Endothelial cell of umbilical vein (primary cell): ENCODE results near the gene STAP1. TPM values are rescaled to one million over a fixed set of nuclear protein-coding genes. Genes with fewer than 3 reads are reported as not detected.

ENCODE experiments used
- BruUV-seq: library from RNA; stranded (reverse); fragments of 400-500 nt; replicated peaks from 2 replicates; lab custom pipeline; 2021; lab: Mats Ljungman, UMichigan
- CTCF ChIA-PET: fragments of 300-600, 350-600 bp; sonication (Branson Sonifier 250); formaldehyde crosslinking; loops from one replicate; lab custom pipeline; 2021; ENCODE audit warnings: antibody characterized with exemption, inconsistent platforms; lab: Charles Lee
- POLR2A ChIA-PET: fragments of 300-600, 350-600 bp; sonication (Branson Sonifier 250); formaldehyde crosslinking; loops from one replicate; lab custom pipeline; 2021; ENCODE audit warnings: antibody characterized with exemption, inconsistent platforms; lab: Charles Lee
- DNase-seq: peaks from one replicate; pipeline ENCODE4 v3.0.0-alpha.2; 2011; ENCODE audit warnings: low read depth, low spot score
- FAIRE-seq: peaks from 2 replicates; lab custom pipeline; 2011; peaks lifted over from hg19 to GRCh38; lab: Jason Lieb, UNC
- H2AFZ ChIP-seq: 2 replicates; pipeline ENCODE4 v1.6.0; 2012; ENCODE audit warnings: low read depth, low read length, control low read depth, inconsistent platforms
- H3K27ac ChIP-seq: 2 replicates; pipeline ENCODE4 v1.5.1; 2011; ENCODE audit warnings: low read depth, mild to moderate bottlenecking, control low read depth, low read length, moderate library complexity; ENCODE audit not compliant: insufficient read depth
- H3K27me3 ChIP-seq, 2 experiments: 2 replicates each; pipeline versions ENCODE4 v1.6.0 to v1.6.1; 2011; ENCODE audit warnings: low read length in 2 of 2, mixed read lengths in 1 of 2; ENCODE audit not compliant: control insufficient read depth in 2 of 2, insufficient read depth in 2 of 2
- H3K36me3 ChIP-seq, 2 experiments: 2 replicates in 1 of 2; 3 replicates in 1 of 2; pipeline ENCODE4 v1.5.1; 2011; ENCODE audit warnings: low read length in 2 of 2, mild to moderate bottlenecking in 1 of 2, moderate library complexity in 1 of 2; ENCODE audit not compliant: control insufficient read depth in 2 of 2, insufficient read depth in 2 of 2; ENCODE audit errors: extremely low read depth in 1 of 2
- H3K4me1 ChIP-seq: 3 replicates; pipeline ENCODE4 v1.5.1; 2011; ENCODE audit warnings: mild to moderate bottlenecking, low read length; ENCODE audit not compliant: control insufficient read depth, insufficient read depth; ENCODE audit errors: extremely low read depth
- H3K4me2 ChIP-seq: 2 replicates; pipeline ENCODE4 v1.6.1; 2011; ENCODE audit warnings: low read length, control low read depth, mixed read lengths; ENCODE audit not compliant: insufficient read depth
- H3K4me3 ChIP-seq, 3 experiments: fragments of 200-600 bp in 1 of 3; sonication (generic), shearing (Covaris generic) in 1 of 3; replicated peaks in 1 of 3; 2 replicates each; pipeline ENCODE4 v1.5.1; 2011 to 2016; ENCODE audit warnings: control low read depth in 3 of 3, low read length in 3 of 3, mild to moderate bottlenecking in 2 of 3, inconsistent platforms in 1 of 3, low read depth in 1 of 3, moderate library complexity in 1 of 3; ENCODE audit not compliant: insufficient read depth in 1 of 3
- H3K79me2 ChIP-seq: 2 replicates; pipeline ENCODE4 v1.6.0; 2012; ENCODE audit warnings: low read length, inconsistent platforms; ENCODE audit not compliant: control insufficient read depth, insufficient read depth
- H3K9ac ChIP-seq: replicated peaks from 2 replicates; pipeline ENCODE3; 2011; ENCODE audit warnings: low read length, control low read depth; ENCODE audit not compliant: insufficient read depth; ENCODE audit errors: extremely low read depth
- H3K9me1 ChIP-seq: replicated peaks from 3 replicates; pipeline ENCODE4 v1.6.0; 2011; ENCODE audit warnings: mild to moderate bottlenecking, low read length; ENCODE audit not compliant: control insufficient read depth, insufficient read depth; ENCODE audit errors: extremely low read depth
- H3K9me3 ChIP-seq: replicated peaks from 2 replicates; pipeline ENCODE4 v1.5.1; 2012; ENCODE audit warnings: low read length, inconsistent platforms; ENCODE audit not compliant: control insufficient read depth, insufficient read depth
- H4K20me1 ChIP-seq: replicated peaks from 2 replicates; pipeline ENCODE3; 2011; ENCODE audit warnings: mild to moderate bottlenecking, low read length; ENCODE audit not compliant: control insufficient read depth, insufficient read depth; ENCODE audit errors: extremely low read depth
- EZH2 ChIP-seq: IDR thresholded peaks from 2 replicates; pipeline ENCODE4 v1.6.1; 2012; ENCODE audit warnings: borderline replicate concordance, low read depth, mild to moderate bottlenecking, moderate library complexity, low read length, inconsistent platforms; ENCODE audit not compliant: severe bottlenecking
- JUN ChIP-seq: IDR thresholded peaks from 2 replicates; pipeline ENCODE4 v1.6.1; 2011; ENCODE audit warnings: borderline replicate concordance, low read depth; ENCODE audit not compliant: insufficient read length, insufficient read depth
- MAX ChIP-seq: IDR thresholded peaks from 2 replicates; pipeline ENCODE4 v1.6.1; 2011; ENCODE audit not compliant: insufficient read depth, insufficient read length
- POLR2A ChIP-seq: IDR thresholded peaks from 2 replicates; pipeline ENCODE4 v1.6.1; 2012; ENCODE audit warnings: low read depth, mild to moderate bottlenecking, control low read depth, low read length
- POLR2AphosphoS5 ChIP-seq: IDR thresholded peaks from 2 replicates; pipeline ENCODE4 v1.6.1; 2012; ENCODE audit warnings: low read depth, mild to moderate bottlenecking, control low read depth, low read length, moderate library complexity; ENCODE audit not compliant: insufficient read depth
- dilution Hi-C: fragments of 300-500 bp; cut with MboI; formaldehyde crosslinking; loops from one replicate; pipeline ENCODE4 v1.15.0; 2019; ENCODE audit warnings: low sequenced_read_pairs; ENCODE audit not compliant: extremely low pct_ligation_motif_present
- intact Hi-C: fragments of 100-400 bp; cut with micrococcal nuclease; formaldehyde crosslinking; loops from one replicate; pipeline ENCODE4 v1.10.0; 2022
- polyA plus RNA-seq, 4 experiments: library from polyadenylated mRNA; depleted of rRNA in 3 of 4; stranded (reverse) in 3 of 4; unstranded in 1 of 4; fragments of >200 nt; gene quantifications; 2 replicates each; pipeline versions ENCODE4 v1.2.1 to v1.2.3, GENCODE V29; 2011 to 2012; ENCODE audit warnings: missing spikeins in 1 of 4
- total RNA-seq: library from RNA; stranded (reverse); gene quantifications from 2 replicates; pipeline ENCODE4 v1.2.3, GENCODE V29; 2021

Gene STAP1
- total and polyA plus RNA-seq, 2 donors (not counting 3 experiments of a cell fraction or from before 2014, with no cell fraction given), result not detected

GRCh38 chr4:67568820-67569219, 10.3 kb downstream of the STAP1 start:
- CTCF ChIA-PET, result interaction anchor here (1.2 kb wide), 1 partner anchor 11 kb away, joined by 3 read pairs; no protein-coding TSS in a partner anchor
- H3K36me3 ChIP-seq, result no peaks in the 10 kb centered on the region
- H3K79me2 ChIP-seq, result no peaks in the 10 kb centered on the region
- dilution Hi-C loops, result no loop called here
- no peaks in the 10 kb centered on the region for H3K9me1 ChIP-seq
- H3K9me3 ChIP-seq, result no peaks in the 10 kb centered on the region
- H3K4me2 ChIP-seq, result no peak overlapping the region
- intact Hi-C loops, result no loop called here
- H3K4me3 ChIP-seq, result no peak overlapping the region
- H3K9ac ChIP-seq, result no peak overlapping the region
- TF ChIP-seq EZH2 (no peak), POLR2AphosphoS5 (no peak), POLR2A (no peak), MAX (no peak)
- POLR2A ChIA-PET, result no interaction called here
- BruUV-seq, result no TSS peak
- FAIRE-seq, result no peak
- H4K20me1 ChIP-seq, result no peaks in the 10 kb centered on the region
- H3K4me1 ChIP-seq, result no peaks in the 10 kb centered on the region
- DNase-seq, result no peak
- H2AFZ ChIP-seq, result no peak overlapping the region
- no peak overlapping the region for H3K27ac ChIP-seq
- no peaks in the 10 kb centered on the region for H3K27me3 ChIP-seq

- intact Hi-C loops (no loop called here), dilution Hi-C loops (no loop called here)
- H2AFZ ChIP-seq, result no peak overlapping the region
- H3K9me3 ChIP-seq, result no peaks in the 10 kb centered on the region
- no peaks in the 10 kb centered on the region for H4K20me1 ChIP-seq
- no peak overlapping the region for H3K27ac ChIP-seq
- H3K9me1 ChIP-seq, result no peaks in the 10 kb centered on the region
- DNase-seq, result no peak
- no TSS peak for BruUV-seq
- H3K4me2 ChIP-seq, result no peak overlapping the region
- no peaks in the 10 kb centered on the region for H3K36me3 ChIP-seq
- no peak overlapping the region for H3K9ac ChIP-seq
- TF ChIP-seq MAX, result no peak
- TF ChIP-seq JUN, result no peak
- TF ChIP-seq POLR2A, result no peak
- no peak for FAIRE-seq
- ChIA-PET POLR2A (no interaction called here), CTCF (interaction anchor here (0.6 kb wide), 1 partner anchor 125 kb away, joined by 3 read pairs; no protein-coding TSS in a partner anchor)
- no peaks in the 10 kb centered on the region for H3K79me2 ChIP-seq
- H3K4me3 ChIP-seq, result no peak overlapping the region
- no peaks in the 10 kb centered on the region for H3K27me3 ChIP-seq
- no peaks in the 10 kb centered on the region for H3K4me1 ChIP-seq
Observed at GRCh38 chr4:67570537-67570936, 12.0 kb downstream of the STAP1 start.
